ENCODE measurements around the gene CLK3.

DNA sequence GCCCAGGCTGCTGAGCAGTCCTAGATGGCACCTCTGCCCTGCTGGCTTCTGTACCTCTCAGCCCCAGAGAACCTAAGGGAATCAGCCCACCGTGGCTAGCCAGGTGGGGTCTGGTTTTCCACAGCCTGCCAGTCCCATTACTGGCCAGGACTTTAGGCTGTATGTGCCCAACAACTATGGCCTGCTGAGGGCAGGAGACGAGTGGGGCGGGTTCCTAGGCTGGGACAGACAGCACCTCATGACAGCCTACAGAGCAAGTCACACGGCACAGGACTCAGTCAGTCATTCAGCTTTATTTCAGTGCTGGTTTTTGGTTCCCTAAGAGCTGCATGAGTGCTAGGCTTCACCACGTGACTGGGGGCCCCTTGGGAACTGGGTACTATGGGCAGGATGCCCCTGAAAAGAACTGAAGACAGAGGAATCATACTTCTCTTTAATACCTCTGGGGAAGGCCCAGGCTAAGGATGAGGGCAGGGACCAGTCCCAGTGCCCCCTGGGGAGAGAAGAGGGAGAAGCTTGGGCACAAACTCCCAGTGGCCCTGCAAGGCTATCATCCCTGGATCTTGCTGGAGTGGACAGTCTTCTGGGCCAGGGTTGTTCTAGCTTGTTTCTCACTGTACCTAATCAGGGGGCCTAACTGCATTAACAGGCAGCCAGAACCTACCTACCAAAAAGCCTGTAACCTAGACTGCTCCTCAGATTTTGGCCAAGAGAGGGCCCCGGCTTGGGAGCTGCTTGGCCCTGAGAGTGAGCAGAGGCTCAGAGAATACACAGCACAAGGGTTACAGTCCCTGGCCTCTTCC, 14.8 kb downstream of the CLK3 start:
- no peak; the same call in 1 of the 2 replicates for TF ChIP-seq POLR2A (IDR thresholded peaks at IDR 0.05; ENCODE audit: low read depth, low read length)
- no peak for TF ChIP-seq TAF1 (IDR thresholded peaks at IDR 0.05; ENCODE audit: borderline replicate concordance, low read depth, low read length)
- peak; percentile 69 for TF ChIP-seq POLR2AphosphoS5 (IDR thresholded peaks at IDR 0.05; ENCODE audit: low read depth, low read length)
